ENCODE data around the gene OAF. TPM values are rescaled to one million over a fixed set of nuclear protein-coding genes. Genes with fewer than 3 reads are reported as not detected.

The OAF gene
- total RNA-seq, 1 experiment from 2014 or later = 11.3 TPM

DNA sequence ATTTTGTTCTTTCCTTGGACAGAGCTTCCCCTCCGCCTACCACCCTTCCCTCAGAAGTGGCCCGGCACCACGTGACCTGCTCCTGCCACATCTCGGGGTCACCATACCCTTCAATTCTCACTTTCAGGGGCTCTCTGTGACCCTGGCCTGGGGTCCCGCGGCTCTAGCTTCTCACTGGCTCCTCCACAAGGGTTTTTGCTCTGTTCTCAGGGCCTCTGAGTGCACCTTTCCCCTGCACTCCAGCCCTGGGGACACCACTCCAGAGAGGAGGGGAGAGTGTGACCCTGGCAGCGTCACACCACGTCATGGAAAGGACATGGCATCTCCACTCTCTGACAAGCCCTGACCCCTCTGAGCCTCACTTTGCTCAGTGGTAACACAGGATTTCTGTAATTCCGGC lies 46.5 kb downstream of the OAF start:
- intact Hi-C loops (cut with micrococcal nuclease; ENCODE audit: unreplicated experiment) = no loop called here
- Mint-ChIP-seq H3K4me1 (ENCODE audit: low read depth, unreplicated experiment) (no peaks in the 10 kb centered on the region), H3K4me3 (ENCODE audit: low read depth, unreplicated experiment) (no peak overlapping the region), H3K36me3 (ENCODE audit: insufficient read depth, unreplicated experiment) (peaks cover 8% of the 10 kb centered on the region), H3K27me3 (ENCODE audit: unreplicated experiment) (peaks cover 85% of the 10 kb centered on the region), H3K27ac (ENCODE audit: unreplicated experiment) (no peak overlapping the region), H3K9me3 (ENCODE audit: low read depth, unreplicated experiment) (no peaks in the 10 kb centered on the region)
- DNase-seq = no peak
- BruUV-seq (replicated peaks) = no TSS peak
- no peak for TF ChIP-seq CTCF (IDR thresholded peaks at IDR 0.05; ENCODE audit: unreplicated experiment)
- CTCF ChIA-PET = no interaction called here

DNA sequence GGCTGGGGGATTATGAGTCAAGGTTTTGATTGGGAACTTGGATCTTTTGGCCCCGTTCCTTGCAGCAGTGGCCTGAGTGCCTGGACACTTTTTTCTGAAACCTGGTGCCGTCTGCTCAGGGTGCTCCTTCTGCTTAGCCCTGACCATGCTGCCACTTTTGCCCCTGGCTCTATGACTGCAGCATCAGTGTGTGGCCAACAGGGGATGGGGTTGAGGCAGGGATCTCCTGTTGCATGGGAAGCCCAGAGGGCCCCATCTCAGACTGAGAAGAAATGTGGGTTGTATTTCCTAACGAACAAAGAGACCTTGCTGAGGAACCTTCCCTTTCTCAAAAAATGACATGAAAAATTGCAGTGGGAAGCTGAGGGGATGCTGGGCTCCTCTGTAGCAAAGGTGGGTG lies 47.8 kb downstream of the OAF start:
- no peak for TF ChIP-seq CTCF (IDR thresholded peaks at IDR 0.05; ENCODE audit: unreplicated experiment)
- Mint-ChIP-seq H3K4me1 (ENCODE audit: low read depth, unreplicated experiment) (no peaks in the 10 kb centered on the region), H3K9me3 (ENCODE audit: low read depth, unreplicated experiment) (no peaks in the 10 kb centered on the region), H3K4me3 (ENCODE audit: low read depth, unreplicated experiment) (no peak overlapping the region), H3K27ac (ENCODE audit: unreplicated experiment) (no peak overlapping the region), H3K27me3 (ENCODE audit: unreplicated experiment) (peaks cover 83% of the 10 kb centered on the region), H3K36me3 (ENCODE audit: insufficient read depth, unreplicated experiment) (peaks cover 8% of the 10 kb centered on the region)
- CTCF ChIA-PET = no interaction called here
- no peak for DNase-seq
- intact Hi-C loops (cut with micrococcal nuclease; ENCODE audit: unreplicated experiment) = no loop called here
- BruUV-seq (replicated peaks) = no TSS peak

GRCh38 chr11:120259241-120259640 lies 48.4 kb downstream of the OAF start:
- no peak overlapping the region for H3K27ac Mint-ChIP-seq (ENCODE audit: unreplicated experiment)
- peaks cover 8% of the 10 kb centered on the region for H3K36me3 Mint-ChIP-seq (ENCODE audit: insufficient read depth, unreplicated experiment)
- no peaks in the 10 kb centered on the region for H3K9me3 Mint-ChIP-seq (ENCODE audit: low read depth, unreplicated experiment)
- no TSS peak for BruUV-seq (replicated peaks)
- no peaks in the 10 kb centered on the region for H3K4me1 Mint-ChIP-seq (ENCODE audit: low read depth, unreplicated experiment)
- intact Hi-C loops (cut with micrococcal nuclease; ENCODE audit: unreplicated experiment) = no loop called here
- no peak for DNase-seq
- no peak for TF ChIP-seq CTCF (IDR thresholded peaks at IDR 0.05; ENCODE audit: unreplicated experiment)
- H3K4me3 Mint-ChIP-seq (ENCODE audit: low read depth, unreplicated experiment) = no peak overlapping the region
- H3K27me3 Mint-ChIP-seq (ENCODE audit: unreplicated experiment) = peaks cover 77% of the 10 kb centered on the region
- CTCF ChIA-PET = no interaction called here

- Mint-ChIP-seq H3K27ac (ENCODE audit: unreplicated experiment) (no peak overlapping the region), H3K4me3 (ENCODE audit: low read depth, unreplicated experiment) (no peak overlapping the region), H3K36me3 (ENCODE audit: insufficient read depth, unreplicated experiment) (peaks cover 6% of the 10 kb centered on the region), H3K4me1 (ENCODE audit: low read depth, unreplicated experiment) (no peaks in the 10 kb centered on the region), H3K9me3 (ENCODE audit: low read depth, unreplicated experiment) (no peaks in the 10 kb centered on the region), H3K27me3 (ENCODE audit: unreplicated experiment) (peaks cover 69% of the 10 kb centered on the region)
- CTCF ChIA-PET = interaction anchor here (0.7 to 1.0 kb wide), 2 partner anchors 19 to 42 kb away, joined by 3 read pairs; no protein-coding TSS in a partner anchor
- TF ChIP-seq CTCF (IDR thresholded peaks at IDR 0.05; ENCODE audit: unreplicated experiment) = no peak
- intact Hi-C loops (cut with micrococcal nuclease; ENCODE audit: unreplicated experiment) = no loop called here
- DNase-seq = no peak
- no TSS peak for BruUV-seq (replicated peaks)
Measured at GRCh38 chr11:120259988-120260565, 49.2 kb downstream of the OAF start.
